HG02610 (cell line): Measurements from ENCODE around the gene PTGES2.

ENCODE experiments used
- ATAC-seq: cut with Tn5 transposase; IDR thresholded peaks from one replicate; pipeline ENCODE4 v1.9.1; 2021; ENCODE audit warnings: mild to moderate bottlenecking, moderate library complexity; ENCODE audit not compliant: unreplicated experiment

Gene PTGES2

GRCh38 chr9:128127568-128127989 is at the start of gene PTGES2:
TSS of gene PTGES2 (minus strand) at chr9:128127729. CDS start at chr9:128127717, 12 bp downstream.
- ATAC-seq = peak; percentile 62

- no peak for ATAC-seq
Observed at GRCh38 chr9:128175726-128176125, 48.2 kb upstream of the PTGES2 start.

- no peak for ATAC-seq
Observed at GRCh38 chr9:128175102-128175563, 47.6 kb upstream of the PTGES2 start.

GRCh38 chr9:128174062-128174461 is 46.5 kb upstream of the PTGES2 start:
- no peak for ATAC-seq

- ATAC-seq = no peak
Observed at GRCh38 chr9:128169925-128170324, 42.4 kb upstream of the PTGES2 start.

GRCh38 chr9:128169492-128169891 is 42.0 kb upstream of the PTGES2 start:
- ATAC-seq = no peak

GRCh38 chr9:128168731-128169308 is 41.3 kb upstream of the PTGES2 start:
- ATAC-seq = no peak

GRCh38 chr9:128167209-128167608 is 39.7 kb upstream of the PTGES2 start:
- no peak for ATAC-seq

GRCh38 chr9:128166169-128166568 is 38.6 kb upstream of the PTGES2 start:
- no peak for ATAC-seq

GRCh38 chr9:128164307-128164885 is 36.9 kb upstream of the PTGES2 start:
- ATAC-seq = no peak

GRCh38 chr9:128163523-128164306 is 36.2 kb upstream of the PTGES2 start:
- ATAC-seq = no peak

- ATAC-seq = no peak
Observed at GRCh38 chr9:128163027-128163515, 35.5 kb upstream of the PTGES2 start.

GRCh38 chr9:128162215-128163026 is 34.9 kb upstream of the PTGES2 start:
- no peak for ATAC-seq

- ATAC-seq = no peak
Observed at GRCh38 chr9:128161215-128161902, 33.8 kb upstream of the PTGES2 start.

- ATAC-seq = peak; percentile 2
Observed at GRCh38 chr9:128160603-128160987, 33.1 kb upstream of the PTGES2 start.

GRCh38 chr9:128159784-128160602 is 32.5 kb upstream of the PTGES2 start, which contains the start of gene BBLN:
TSS of gene BBLN (plus strand) at chr9:128160265. CDS start at chr9:128160408, 143 bp downstream.
- ATAC-seq = peak; percentile 68

GRCh38 chr9:128159522-128159783 is 31.9 kb upstream of the PTGES2 start:
- ATAC-seq = peak; percentile 21

GRCh38 chr9:128155736-128156500 is 28.4 kb upstream of the PTGES2 start:
- no peak for ATAC-seq
